PC-3 (cell line): ENCODE data around the gene UBQLN1.

Experiments
- EZH2 ChIP-seq: fragments of 300-600 bp; sonication (generic); IDR thresholded peaks from one replicate; pipeline ENCODE4 v1.6.1; 2017; ENCODE audit warnings: antibody characterized with exemption, mild to moderate bottlenecking, low read length; ENCODE audit not compliant: unreplicated experiment
- TF ChIP-seq, protein P1 (sequence below): fragments of 300-600 bp; sonication (generic); conservative IDR thresholded peaks from 2 replicates; pipeline ENCODE4 v1.5.1; 2017; ENCODE audit warnings: antibody characterized with exemption, low read depth, mild to moderate bottlenecking, low read length

- TF ChIP-seq, protein P1, sequence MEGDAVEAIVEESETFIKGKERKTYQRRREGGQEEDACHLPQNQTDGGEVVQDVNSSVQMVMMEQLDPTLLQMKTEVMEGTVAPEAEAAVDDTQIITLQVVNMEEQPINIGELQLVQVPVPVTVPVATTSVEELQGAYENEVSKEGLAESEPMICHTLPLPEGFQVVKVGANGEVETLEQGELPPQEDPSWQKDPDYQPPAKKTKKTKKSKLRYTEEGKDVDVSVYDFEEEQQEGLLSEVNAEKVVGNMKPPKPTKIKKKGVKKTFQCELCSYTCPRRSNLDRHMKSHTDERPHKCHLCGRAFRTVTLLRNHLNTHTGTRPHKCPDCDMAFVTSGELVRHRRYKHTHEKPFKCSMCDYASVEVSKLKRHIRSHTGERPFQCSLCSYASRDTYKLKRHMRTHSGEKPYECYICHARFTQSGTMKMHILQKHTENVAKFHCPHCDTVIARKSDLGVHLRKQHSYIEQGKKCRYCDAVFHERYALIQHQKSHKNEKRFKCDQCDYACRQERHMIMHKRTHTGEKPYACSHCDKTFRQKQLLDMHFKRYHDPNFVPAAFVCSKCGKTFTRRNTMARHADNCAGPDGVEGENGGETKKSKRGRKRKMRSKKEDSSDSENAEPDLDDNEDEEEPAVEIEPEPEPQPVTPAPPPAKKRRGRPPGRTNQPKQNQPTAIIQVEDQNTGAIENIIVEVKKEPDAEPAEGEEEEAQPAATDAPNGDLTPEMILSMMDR, result no peak
- TF ChIP-seq EZH2, result no peak
Measured at GRCh38 chr9:83724436-83724835, 16.7 kb upstream of the UBQLN1 start.
